GM12878 (cell line): ENCODE measurements around the gene DNAJC3. TPM values are rescaled to one million over a fixed set of nuclear protein-coding genes. Genes with fewer than 3 reads are reported as not detected.

Experiments used
- ATAC-seq: fragments of 200-7000 bp; cut with Tn5 transposase; 3 replicates; pipeline ENCODE4 v1.9.1; 2020; ENCODE audit warnings: mild to moderate bottlenecking, moderate library complexity
- BruUV-seq: library from RNA; stranded (reverse); fragments of 400-500 nt; replicated peaks from 2 replicates; lab custom pipeline; 2021; lab: Mats Ljungman, UMichigan
- CTCF ChIA-PET: fragments of 300-600 bp; sonication (Branson Sonifier 250); formaldehyde crosslinking; extraction: SDS; loops from one replicate; lab custom pipeline; 2021; ENCODE audit warnings: inconsistent platforms; lab: Yijun Ruan, JAX
- POLR2A ChIA-PET: fragments of 350-600 bp; formaldehyde crosslinking; extraction: SDS; loops from one replicate; lab custom pipeline; 2021; ENCODE audit warnings: inconsistent platforms; lab: Charles Lee
- RAD21 ChIA-PET: fragments of 300-600 bp; sonication (Branson Sonifier 250); formaldehyde crosslinking; loops from one replicate; lab custom pipeline; 2023; ENCODE audit warnings: antibody characterized with exemption; ENCODE audit not compliant: unreplicated experiment; lab: Charles Lee
- SMC1A ChIA-PET: fragments of 300-600 bp; sonication (Branson Sonifier 250); formaldehyde crosslinking; loops from one replicate; lab custom pipeline; 2023; ENCODE audit not compliant: unreplicated experiment, uncharacterized antibody; lab: Charles Lee
- DNase-seq: peaks from one replicate; pipeline ENCODE4 v3.0.0-alpha.2; 2011; ENCODE audit warnings: low read depth, low spot score
- FAIRE-seq: peaks from 3 replicates; lab custom pipeline; 2011; peaks lifted over from hg19 to GRCh38; lab: Jason Lieb, UNC
- H2AFZ ChIP-seq: 2 replicates; pipeline ENCODE4 v1.6.0; 2011; ENCODE audit warnings: low read depth, low read length, control low read depth; ENCODE audit not compliant: control insufficient read depth
- H3K27ac ChIP-seq: 2 replicates; pipeline ENCODE4 v1.5.1; 2011; ENCODE audit warnings: control low read depth; ENCODE audit not compliant: control insufficient read depth, insufficient read depth
- H3K27me3 ChIP-seq, 2 experiments: replicated peaks in 1 of 2; 2 replicates each; pipeline versions ENCODE4 v1.6.0 to v1.6.1; 2011; ENCODE audit warnings: low read length in 1 of 2; ENCODE audit not compliant: control insufficient read depth in 2 of 2, insufficient read depth in 2 of 2
- H3K36me3 ChIP-seq, 2 experiments: 2 replicates each; pipeline ENCODE4 v1.5.1; 2011; ENCODE audit warnings: low read length in 1 of 2; ENCODE audit not compliant: control insufficient read depth in 2 of 2, insufficient read depth in 2 of 2
- H3K4me1 ChIP-seq: 2 replicates; pipeline ENCODE4 v1.6.1; 2011; ENCODE audit warnings: mild to moderate bottlenecking, low read length, moderate library complexity, mixed read lengths; ENCODE audit not compliant: control insufficient read depth, insufficient read depth
- H3K4me2 ChIP-seq: 2 replicates; pipeline ENCODE4 v1.6.0; 2011; ENCODE audit warnings: control low read depth; ENCODE audit not compliant: control insufficient read depth, insufficient read depth
- H3K4me3 ChIP-seq: fragments of 200-600 bp; sonication (generic); 2 replicates; pipeline ENCODE4 v1.5.1; 2016
- H3K79me2 ChIP-seq: 2 replicates; pipeline ENCODE4 v1.6.0; 2011; ENCODE audit warnings: low read length; ENCODE audit not compliant: control insufficient read depth, insufficient read depth
- H3K9ac ChIP-seq: 2 replicates; pipeline ENCODE4 v1.8.0; 2011; ENCODE audit warnings: low read length, control low read depth, mixed read lengths; ENCODE audit not compliant: control insufficient read depth, insufficient read depth
- H3K9me3 ChIP-seq: replicated peaks from 3 replicates; pipeline ENCODE4 v1.5.1; 2011; ENCODE audit warnings: mild to moderate bottlenecking, low read length; ENCODE audit not compliant: control insufficient read depth, insufficient read depth
- H4K20me1 ChIP-seq: 2 replicates; pipeline ENCODE4 v1.6.0; 2011; ENCODE audit not compliant: control insufficient read depth, insufficient read depth
- BHLHE40 ChIP-seq, 2 experiments: fragments of 450-650 bp in 1 of 2; IDR thresholded peaks; 2 replicates each; pipeline ENCODE4 v1.6.1; 2011 to 2017; ENCODE audit warnings: low read depth in 2 of 2, borderline replicate concordance in 1 of 2, improper control_type of control experiment in 1 of 2, low read length in 1 of 2, mild to moderate bottlenecking in 1 of 2
- DPF2 ChIP-seq: fragments of 450-650 bp; IDR thresholded peaks from 2 replicates; pipeline ENCODE4 v1.6.1; 2017; ENCODE audit warnings: mild to moderate bottlenecking
- EGR1 ChIP-seq, 2 experiments: IDR thresholded peaks; 1 replicate in 1 of 2; 2 replicates in 1 of 2; pipeline ENCODE4 v1.6.1; 2011 to 2012; ENCODE audit warnings: low read depth in 2 of 2, low read length in 2 of 2, borderline replicate concordance in 1 of 2, mild to moderate bottlenecking in 1 of 2, moderate library complexity in 1 of 2
- HDAC2 ChIP-seq: fragments of 200-600 bp; sonication (generic); IDR thresholded peaks from 2 replicates; pipeline ENCODE4 v1.6.1; 2017
- KLF5 ChIP-seq: fragments of 450-650 bp; IDR thresholded peaks from 2 replicates; pipeline ENCODE4 v1.6.1; 2014; ENCODE audit warnings: mild to moderate bottlenecking; ENCODE audit not compliant: partially characterized antibody
- MXI1 ChIP-seq: fragments of 150-350 bp; IDR thresholded peaks from 2 replicates; pipeline ENCODE4 v1.6.1; 2011; ENCODE audit warnings: low read depth, mild to moderate bottlenecking, inconsistent platforms, low read length, improper control_type of control experiment
- POLR2A ChIP-seq: IDR thresholded peaks from 2 replicates; pipeline ENCODE4 v1.6.1; 2011; ENCODE audit warnings: low read depth, mild to moderate bottlenecking, low read length
- SIN3A ChIP-seq: IDR thresholded peaks from 2 replicates; pipeline ENCODE4 v1.6.1; 2012; ENCODE audit warnings: low read depth, low read length, improper control_type of control experiment
- TCF3 ChIP-seq: IDR thresholded peaks from 2 replicates; pipeline ENCODE4 v1.6.1; 2012; ENCODE audit warnings: low read depth, mild to moderate bottlenecking, low read length, borderline replicate concordance; ENCODE audit not compliant: insufficient read depth
- ZBTB11 ChIP-seq: fragments of 450-650 bp; formaldehyde crosslinking; IDR thresholded peaks from 2 replicates; pipeline ENCODE4 v1.5.0; 2022; ENCODE audit warnings: mild to moderate bottlenecking, missing genetic modification characterization
- WGBS: methylation state at CpG from one replicate; pipeline ENCODE4 v1.1.6; 2016; ENCODE audit warnings: low lambda C conversion rate; ENCODE audit not compliant: insufficient replicate concordance, insufficient coverage; ENCODE audit errors: missing lambda C conversion rate; 5-methylcytosine and 5-hydroxymethylcytosine counted together
- in situ Hi-C: fragments of 300-500 bp; cut with MboI; formaldehyde crosslinking; loops from 9 replicates; pipeline ENCODE4 v1.14.3; 2018; ENCODE audit warnings: mixed read lengths
- intact Hi-C: fragments of 100-400 bp; cut with micrococcal nuclease; formaldehyde crosslinking; loops from one replicate; pipeline ENCODE4 v1.14.2; 2022; ENCODE audit not compliant: unreplicated experiment
- polyA plus RNA-seq, 11 experiments: library from polyadenylated mRNA; depleted of rRNA in 4 of 11; unstranded in 6 of 11; stranded (reverse) in 5 of 11; fragments of >200 nt; fragmentation: Nextera tagmentation in 4 of 11; fragmentation: Illumina TruSeq in 1 of 11; extraction: Ambion mirVana in 4 of 11; extraction: Trizol in 1 of 11; gene quantifications; 1 replicate in 1 of 11; 2 replicates in 10 of 11; pipeline versions ENCODE4 v1.2.1 to v1.2.3, GENCODE V29; 2011 to 2016; ENCODE audit warnings: inconsistent platforms in 2 of 11, missing spikeins in 2 of 11, low read depth in 1 of 11
- total RNA-seq, 4 experiments: library from RNA; depleted of rRNA in 3 of 4; stranded (reverse); fragments of >200 nt in 3 of 4; fragmentation: Illumina TruSeq in 1 of 4; extraction: Trizol in 1 of 4; gene quantifications; 2 replicates each; pipeline versions ENCODE4 v1.2.1 to v1.2.3, GENCODE V29; 2013 to 2021

Gene DNAJC3
- total and polyA plus RNA-seq, 10 of the 15 experiments (the other 5 are each of a cell fraction or from before 2014, with no cell fraction given) = 9.3 to 37.4 (median 19.0) TPM

GRCh38 chr13:95752677-95753076, 75.7 kb downstream of the DNAJC3 start:
- ChIA-PET CTCF (no interaction called here), POLR2A (no interaction called here)

GRCh38 chr13:95754069-95754468, 77.1 kb downstream of the DNAJC3 start:
- 99% methylated on average over 4 of the region's 4 CpGs for WGBS
- H4K20me1 ChIP-seq = no peaks in the 10 kb centered on the region

More at GRCh38 chr13:95752677-95753076, 75.7 kb downstream of the DNAJC3 start:
- in situ Hi-C loops = no loop called here
- Histone ChIP-seq H3K4me3 (no peak overlapping the region), H3K27ac (no peak overlapping the region), H3K27me3 (no peaks in the 10 kb centered on the region), H3K9me3 (no peaks in the 10 kb centered on the region; the same call in 2 of the 3 replicates), H3K9ac (no peak overlapping the region), H4K20me1 (no peaks in the 10 kb centered on the region), H3K4me1 (no peaks in the 10 kb centered on the region), H2AFZ (no peak overlapping the region), H3K36me3 (peaks cover 0 to under 1% of the 10 kb centered on the region in 2 experiments; a peak in 1 of 4 replicates), H3K4me2 (no peak overlapping the region), H3K79me2 (peaks cover 2% of the 10 kb centered on the region)
- TF ChIP-seq POLR2A (no peak), TCF3 (no peak), KLF5 (no peak)
- ATAC-seq (no peak), DNase-seq (no peak), FAIRE-seq (no peak)
- WGBS = 98% methylated on average over 2 of the region's 2 CpGs
- RAD21 ChIA-PET = no interaction called here
- BruUV-seq = no TSS peak
- SMC1A ChIA-PET = interaction anchor here (0.6 kb wide), 1 partner anchor 10 kb away, joined by 3 read pairs; no protein-coding TSS in a partner anchor
- intact Hi-C loops = no loop called here

More at GRCh38 chr13:95754069-95754468, 77.1 kb downstream of the DNAJC3 start:
- ATAC-seq = peak; percentile 22; the same call in 1 of the 3 replicates
- in situ Hi-C loops = no loop called here
- no peaks in the 10 kb centered on the region for H3K4me1 ChIP-seq
- no peak overlapping the region for H3K4me2 ChIP-seq
- H3K36me3 ChIP-seq = peaks cover 0 to 5% of the 10 kb centered on the region in 2 experiments; a peak in 2 of 4 replicates
- ChIA-PET CTCF (interaction anchor here (0.5 kb wide), 1 partner anchor 257 kb away, joined by 3 read pairs; no protein-coding TSS in a partner anchor), SMC1A (no interaction called here), POLR2A (no interaction called here), RAD21 (no interaction called here)
- DNase-seq = no peak
- H3K9ac ChIP-seq = no peak overlapping the region
- no peak for TF ChIP-seq DPF2
- no peak for TF ChIP-seq BHLHE40 (IDR thresholded peaks at IDR 0.05; ENCODE audit: borderline replicate concordance in 1 of 2, low read depth in 2 of 2, low read length in 1 of 2)
- no peak for TF ChIP-seq HDAC2
- TF ChIP-seq ZBTB11 (CRISPR knock-in tag) = no peak
- TF ChIP-seq SIN3A = no peak
- TF ChIP-seq EGR1 (IDR thresholded peaks at IDR 0.05; ENCODE audit: borderline replicate concordance in 1 of 2, low read depth in 2 of 2, low read length in 2 of 2) = no peak
- TF ChIP-seq MXI1 = no peak
- BruUV-seq = no TSS peak
- H2AFZ ChIP-seq = no peak overlapping the region
- intact Hi-C loops = no loop called here
- FAIRE-seq = no peak
- H3K9me3 ChIP-seq = no peaks in the 10 kb centered on the region; the same call in 2 of the 3 replicates
- no peak overlapping the region for H3K27ac ChIP-seq
- H3K4me3 ChIP-seq = no peak overlapping the region
- peaks cover 2% of the 10 kb centered on the region for H3K79me2 ChIP-seq
- H3K27me3 ChIP-seq = no peaks in the 10 kb centered on the region
